ENCODE data around the gene NDUFB4.

DNA sequence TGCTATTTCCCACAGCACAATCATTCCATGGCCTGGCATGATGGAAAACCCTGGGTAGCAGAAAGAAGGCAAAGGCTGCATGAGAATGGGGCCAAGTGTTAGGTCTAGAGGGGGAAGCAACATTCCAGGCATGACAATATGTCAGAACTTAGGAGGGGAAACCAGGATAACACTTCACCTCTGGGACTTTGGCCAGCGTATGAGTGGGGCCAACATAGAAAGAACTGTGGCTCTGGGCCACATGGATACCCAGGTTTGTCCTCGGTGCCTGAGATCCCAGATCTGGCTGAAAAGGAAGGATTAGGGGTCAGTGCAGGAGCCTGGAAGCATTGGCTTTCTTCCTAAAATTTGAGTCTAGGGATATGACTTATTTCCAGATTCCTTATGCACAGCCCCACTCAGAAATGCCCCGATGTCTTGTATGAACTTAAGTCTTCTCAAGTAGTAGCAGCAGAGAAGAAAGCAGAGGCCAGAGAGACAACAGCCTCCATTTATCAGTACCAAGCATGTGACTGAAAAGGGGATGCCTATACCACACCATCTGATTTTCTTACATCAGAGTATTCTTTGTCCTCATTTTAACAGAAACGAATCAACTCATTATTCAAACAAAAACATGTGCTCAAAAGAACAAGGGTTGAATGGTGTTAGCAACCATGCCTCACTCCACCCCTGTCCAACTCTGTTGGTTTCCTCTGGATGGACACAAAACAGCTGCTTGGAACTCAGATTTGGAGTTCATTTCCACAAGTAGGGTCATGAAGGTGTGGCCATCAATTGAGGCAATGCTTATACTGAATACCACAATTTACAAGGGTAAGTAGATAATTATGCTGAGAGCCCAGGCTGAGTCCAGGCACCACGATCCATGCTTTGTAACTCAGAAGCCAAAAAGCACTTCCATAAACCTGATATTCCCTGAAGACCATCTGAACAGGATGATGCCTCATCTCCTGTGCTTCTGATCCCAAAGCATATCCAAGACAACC lies 43.7 kb upstream of the NDUFB4 start:
- TF ChIP-seq POLR2A (IDR thresholded peaks at IDR 0.05), result no peak
- TF ChIP-seq, protein P1, sequence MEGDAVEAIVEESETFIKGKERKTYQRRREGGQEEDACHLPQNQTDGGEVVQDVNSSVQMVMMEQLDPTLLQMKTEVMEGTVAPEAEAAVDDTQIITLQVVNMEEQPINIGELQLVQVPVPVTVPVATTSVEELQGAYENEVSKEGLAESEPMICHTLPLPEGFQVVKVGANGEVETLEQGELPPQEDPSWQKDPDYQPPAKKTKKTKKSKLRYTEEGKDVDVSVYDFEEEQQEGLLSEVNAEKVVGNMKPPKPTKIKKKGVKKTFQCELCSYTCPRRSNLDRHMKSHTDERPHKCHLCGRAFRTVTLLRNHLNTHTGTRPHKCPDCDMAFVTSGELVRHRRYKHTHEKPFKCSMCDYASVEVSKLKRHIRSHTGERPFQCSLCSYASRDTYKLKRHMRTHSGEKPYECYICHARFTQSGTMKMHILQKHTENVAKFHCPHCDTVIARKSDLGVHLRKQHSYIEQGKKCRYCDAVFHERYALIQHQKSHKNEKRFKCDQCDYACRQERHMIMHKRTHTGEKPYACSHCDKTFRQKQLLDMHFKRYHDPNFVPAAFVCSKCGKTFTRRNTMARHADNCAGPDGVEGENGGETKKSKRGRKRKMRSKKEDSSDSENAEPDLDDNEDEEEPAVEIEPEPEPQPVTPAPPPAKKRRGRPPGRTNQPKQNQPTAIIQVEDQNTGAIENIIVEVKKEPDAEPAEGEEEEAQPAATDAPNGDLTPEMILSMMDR (IDR thresholded peaks at IDR 0.05 in 8 of 11, conservative IDR thresholded peaks at IDR 0.05 in 3 of 11), result no peak
